COLO668 (cell line): ENCODE measurements around the gene STXBP2.

ENCODE experiments used
- DNase-seq: peaks from one replicate; lab custom pipeline; 2025; ENCODE audit not compliant: unreplicated experiment; lab: John Stamatoyannopoulos, UW

Gene STXBP2

GRCh38 chr19:7648265-7649014, 11.5 kb downstream of the STXBP2 start:
- no peak for DNase-seq

- DNase-seq: no peak
Observed at GRCh38 chr19:7650148-7650547, 13.2 kb downstream of the STXBP2 start.

- peak; percentile 70 for DNase-seq
Observed at GRCh38 chr19:7652061-7652641, 15.2 kb downstream of the STXBP2 start.

- no peak for DNase-seq
Observed at GRCh38 chr19:7654401-7654800, 17.5 kb downstream of the STXBP2 start.

GRCh38 chr19:7655581-7655980, 18.7 kb downstream of the STXBP2 start:
- DNase-seq: no peak

GRCh38 chr19:7657131-7657751, 20.3 kb downstream of the STXBP2 start:
- no peak for DNase-seq

GRCh38 chr19:7658219-7658686, 21.3 kb downstream of the STXBP2 start:
- DNase-seq: no peak

GRCh38 chr19:7661744-7662538, 25.0 kb downstream of the STXBP2 start:
- DNase-seq: no peak

GRCh38 chr19:7662657-7663056, 25.7 kb downstream of the STXBP2 start:
- no peak for DNase-seq

GRCh38 chr19:7663706-7664105, 26.8 kb downstream of the STXBP2 start:
- no peak for DNase-seq

GRCh38 chr19:7665076-7665475, 28.2 kb downstream of the STXBP2 start:
- DNase-seq: no peak

- DNase-seq: no peak
Observed at GRCh38 chr19:7668842-7669241, 31.9 kb downstream of the STXBP2 start, which contains the start of gene RETN. Gene RETN, plus strand, starts transcription at chr19:7669049. Its CDS starts 278 bp downstream, at chr19:7669327.

GRCh38 chr19:7669641-7670040, 32.7 kb downstream of the STXBP2 start:
- DNase-seq: no peak

GRCh38 chr19:7670150-7670783, 33.4 kb downstream of the STXBP2 start:
- no peak for DNase-seq

GRCh38 chr19:7670790-7671189, 33.9 kb downstream of the STXBP2 start:
- no peak for DNase-seq

GRCh38 chr19:7672522-7672921, 35.6 kb downstream of the STXBP2 start:
- no peak for DNase-seq

GRCh38 chr19:7674010-7675005, 37.4 kb downstream of the STXBP2 start:
- DNase-seq: peak; percentile 25

GRCh38 chr19:7676376-7676775, 39.5 kb downstream of the STXBP2 start:
- DNase-seq: no peak

GRCh38 chr19:7676854-7677253, 39.9 kb downstream of the STXBP2 start, which contains the start of gene MCEMP1:
Gene MCEMP1, plus strand, starts transcription at chr19:7677090. Its CDS starts 31 bp downstream, at chr19:7677121.
- DNase-seq: no peak
